ENCODE measurements around the gene LRP2. TPM values are rescaled to one million over a fixed set of nuclear protein-coding genes. Genes with fewer than 3 reads are reported as not detected.
"Not testable (repeated sequence)": the region's sequence is repeated elsewhere in the genome, so short reads cannot be mapped to it uniquely, and the experiment has no call there.

The LRP2 gene
- total RNA-seq, 1 donor from 2014 or later = not detected

DNA sequence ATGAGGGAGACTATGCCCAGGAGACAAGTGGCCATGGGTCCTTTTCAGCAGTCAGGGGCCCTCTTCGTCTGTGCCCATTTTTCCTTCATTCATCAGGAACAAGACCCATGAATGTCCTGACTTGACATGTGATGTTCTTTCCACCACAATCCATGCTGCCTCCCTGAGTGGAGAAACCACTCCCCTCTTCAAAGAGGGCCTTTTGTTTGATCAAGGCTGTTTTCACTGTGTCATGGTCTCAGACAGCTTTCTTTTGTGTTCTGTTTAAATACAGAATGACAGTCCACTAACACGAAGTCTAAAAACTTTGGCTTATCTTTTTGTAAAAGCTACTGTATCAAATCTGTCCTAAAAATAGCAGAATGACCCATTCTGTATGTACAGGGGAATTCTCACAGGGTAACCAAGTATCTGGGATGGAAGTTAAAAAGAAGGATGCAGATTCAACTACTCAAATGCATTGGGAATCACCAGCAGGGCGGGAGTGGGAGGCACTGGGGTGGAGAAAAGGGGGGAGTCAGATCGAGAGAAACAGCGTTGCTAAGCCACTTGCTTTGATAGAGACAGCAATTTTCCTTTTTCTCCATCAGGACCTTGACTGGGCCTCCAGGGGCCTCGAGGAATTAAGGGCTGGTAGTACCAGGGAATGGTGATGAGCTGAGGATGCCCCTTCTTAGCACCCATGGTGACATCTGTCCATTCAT lies 13.9 kb downstream of the LRP2 start:
- DNase-seq (ENCODE audit: low spot score) = no peak

DNA sequence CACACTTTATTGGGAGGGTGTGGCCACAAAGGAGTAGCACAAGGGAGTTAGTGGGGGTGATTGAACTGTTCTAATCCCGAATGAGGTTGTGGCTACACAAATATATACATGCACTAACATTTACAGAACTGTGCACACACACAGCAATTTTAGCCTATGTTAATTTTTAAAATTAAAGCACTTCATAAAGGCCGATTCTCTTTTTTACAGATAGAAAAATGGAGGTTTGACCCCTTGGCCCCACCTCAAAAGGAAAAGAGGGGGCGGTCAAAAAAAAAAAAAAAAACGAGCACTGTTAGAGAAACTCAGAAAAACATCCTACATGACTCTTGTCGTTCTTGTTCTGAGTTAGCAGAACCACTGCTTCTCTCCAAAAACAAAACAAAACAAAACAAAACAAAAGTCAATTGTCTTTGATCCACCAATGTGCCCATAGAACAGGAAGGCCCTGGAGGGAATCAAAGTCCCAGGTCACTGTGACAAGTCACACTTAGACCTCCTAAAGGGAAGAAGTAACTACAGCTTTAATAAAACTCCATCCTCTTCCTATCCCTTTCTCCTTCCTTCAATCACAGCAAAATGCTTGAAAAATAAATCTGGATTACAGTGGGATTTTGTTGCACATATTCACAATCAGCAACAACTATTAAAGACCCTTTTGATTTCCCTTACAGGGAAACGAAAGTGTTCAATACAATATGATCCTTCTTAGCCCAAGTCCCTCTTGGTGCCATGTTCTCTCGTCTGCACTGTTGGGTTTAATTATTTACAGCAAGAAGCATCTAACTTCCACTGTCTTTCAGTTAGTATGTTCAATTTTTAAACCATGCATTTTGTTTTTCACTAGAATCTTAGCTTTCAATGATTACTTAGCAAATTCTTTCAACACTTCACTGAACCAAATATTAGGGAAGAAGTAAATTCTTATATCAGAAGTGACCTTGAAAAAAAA lies 16.6 kb downstream of the LRP2 start:
- no peak for DNase-seq (ENCODE audit: low spot score)

DNA sequence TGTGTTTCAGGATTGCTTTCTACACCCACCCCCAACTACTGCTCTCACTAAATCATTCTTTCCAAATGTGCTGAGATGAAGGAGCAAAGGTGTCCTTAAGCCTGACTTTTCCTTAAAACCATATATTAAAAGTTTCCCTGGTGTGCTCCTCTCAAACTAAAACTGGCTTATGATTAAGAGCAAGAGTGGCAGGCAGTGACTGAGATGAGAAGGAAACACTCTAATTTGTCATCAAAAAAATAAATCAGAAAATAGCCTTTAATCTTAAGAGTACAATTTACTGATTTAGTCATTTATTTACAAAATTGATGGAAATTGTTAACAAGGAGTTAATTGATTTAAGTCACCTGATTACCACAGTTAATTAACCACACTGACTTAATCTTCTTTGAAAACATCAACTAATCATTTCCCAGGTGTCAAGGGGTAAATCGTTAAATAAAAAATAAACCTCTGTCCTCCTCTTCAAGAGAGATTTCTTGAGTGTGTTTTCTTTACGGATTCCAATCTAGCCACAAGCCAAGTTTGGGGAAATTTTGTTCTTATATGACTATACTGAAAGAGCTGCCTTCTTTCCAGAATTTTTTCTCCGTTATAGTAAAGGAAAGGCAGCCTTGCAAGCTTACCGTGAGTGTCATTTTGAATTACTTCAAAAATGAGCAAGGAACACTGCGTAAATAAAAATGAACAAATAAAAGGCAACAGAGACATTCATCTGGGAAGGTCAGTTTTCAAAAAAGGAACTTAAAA lies 17.4 kb downstream of the LRP2 start:
- DNase-seq (ENCODE audit: low spot score) = no peak

DNA sequence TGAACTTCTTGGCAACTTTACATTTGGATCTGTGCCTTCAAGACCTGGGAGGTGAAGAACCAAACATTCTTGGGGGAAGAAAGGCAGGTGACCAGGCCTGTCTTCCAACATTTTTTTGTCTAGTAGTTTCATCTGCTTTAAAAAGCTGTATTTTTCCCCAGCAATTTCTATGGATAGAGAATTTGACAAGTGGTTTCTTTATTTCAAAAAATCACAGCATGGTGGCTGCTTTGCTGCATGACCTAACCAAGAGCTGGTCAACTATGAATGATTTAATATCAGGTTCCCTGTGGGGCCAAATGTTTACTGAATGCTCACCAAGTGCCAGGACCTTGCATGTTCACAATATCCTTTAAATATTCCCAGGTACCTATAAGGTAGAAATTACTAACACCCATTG lies 19.1 kb downstream of the LRP2 start:
- no peak for DNase-seq (ENCODE audit: low spot score)

DNA sequence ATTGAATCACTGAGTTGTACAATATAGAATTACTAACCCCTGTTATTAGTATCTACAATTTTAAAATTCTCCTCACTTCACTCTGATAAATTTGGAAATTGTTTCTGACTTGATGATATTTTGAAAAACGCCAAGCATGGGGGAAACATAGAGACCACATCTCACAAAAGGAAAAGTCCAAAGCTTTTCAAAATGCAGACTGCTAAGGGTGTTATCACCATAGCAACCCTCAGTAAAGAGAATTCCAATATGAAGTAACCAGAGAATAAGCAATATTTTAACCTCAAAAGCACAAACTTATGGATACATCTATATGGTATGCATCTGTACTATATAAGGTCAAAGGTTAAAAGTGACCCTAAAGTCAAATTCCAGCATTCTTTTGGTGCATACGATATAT lies 22.7 kb downstream of the LRP2 start:
- no peak for DNase-seq (ENCODE audit: low spot score)

DNA sequence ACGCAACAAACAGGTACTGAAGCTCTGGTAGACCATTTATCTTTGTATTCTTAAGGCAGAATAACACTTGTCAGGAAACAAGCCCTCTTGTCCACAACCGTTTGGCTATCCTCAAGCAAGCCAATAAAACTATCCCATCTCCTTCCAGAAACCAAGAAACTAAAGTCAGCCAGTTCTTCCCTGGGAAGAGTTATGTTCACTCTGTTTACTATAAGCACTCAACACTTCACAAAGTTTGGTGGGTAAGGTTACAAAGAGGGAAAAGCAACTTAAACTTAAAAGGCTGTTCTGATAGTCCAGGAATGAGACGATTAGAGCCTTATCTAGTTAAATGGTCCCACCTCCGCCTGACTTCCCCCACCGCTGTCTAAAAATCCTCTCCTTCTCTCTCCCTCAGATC lies 25.6 kb downstream of the LRP2 start:
- no peak for DNase-seq (ENCODE audit: low spot score)

DNA sequence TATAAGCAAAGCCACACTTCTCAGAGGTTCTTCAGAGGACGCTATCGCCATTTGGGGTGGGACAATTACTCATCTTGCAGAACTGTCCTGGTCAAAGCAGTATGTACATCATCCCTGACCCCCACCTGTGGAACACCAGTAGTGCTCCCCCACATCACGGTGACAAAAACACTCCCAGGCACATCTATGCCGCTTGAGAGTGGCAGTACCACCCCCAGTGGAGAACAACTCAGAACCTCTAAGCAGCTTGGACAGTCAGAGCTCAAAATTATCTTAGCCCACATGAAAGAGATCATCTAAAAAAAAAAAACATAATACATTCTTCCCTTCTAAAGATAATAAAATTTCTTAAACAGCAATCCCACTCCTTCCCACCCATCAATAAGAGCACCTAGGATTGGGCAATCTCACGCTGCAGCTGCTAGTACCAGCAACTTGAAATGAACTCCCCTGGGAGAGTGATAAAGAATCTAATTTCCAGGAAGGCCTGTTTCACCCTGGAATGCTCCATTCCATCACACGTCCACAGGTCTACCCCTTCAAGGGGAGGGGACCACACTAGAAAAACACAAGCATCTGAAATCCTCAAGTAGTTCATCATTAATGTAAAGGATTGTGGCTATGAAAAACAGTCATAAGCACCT lies 31.7 kb downstream of the LRP2 start:
- no peak for DNase-seq (ENCODE audit: low spot score)

DNA sequence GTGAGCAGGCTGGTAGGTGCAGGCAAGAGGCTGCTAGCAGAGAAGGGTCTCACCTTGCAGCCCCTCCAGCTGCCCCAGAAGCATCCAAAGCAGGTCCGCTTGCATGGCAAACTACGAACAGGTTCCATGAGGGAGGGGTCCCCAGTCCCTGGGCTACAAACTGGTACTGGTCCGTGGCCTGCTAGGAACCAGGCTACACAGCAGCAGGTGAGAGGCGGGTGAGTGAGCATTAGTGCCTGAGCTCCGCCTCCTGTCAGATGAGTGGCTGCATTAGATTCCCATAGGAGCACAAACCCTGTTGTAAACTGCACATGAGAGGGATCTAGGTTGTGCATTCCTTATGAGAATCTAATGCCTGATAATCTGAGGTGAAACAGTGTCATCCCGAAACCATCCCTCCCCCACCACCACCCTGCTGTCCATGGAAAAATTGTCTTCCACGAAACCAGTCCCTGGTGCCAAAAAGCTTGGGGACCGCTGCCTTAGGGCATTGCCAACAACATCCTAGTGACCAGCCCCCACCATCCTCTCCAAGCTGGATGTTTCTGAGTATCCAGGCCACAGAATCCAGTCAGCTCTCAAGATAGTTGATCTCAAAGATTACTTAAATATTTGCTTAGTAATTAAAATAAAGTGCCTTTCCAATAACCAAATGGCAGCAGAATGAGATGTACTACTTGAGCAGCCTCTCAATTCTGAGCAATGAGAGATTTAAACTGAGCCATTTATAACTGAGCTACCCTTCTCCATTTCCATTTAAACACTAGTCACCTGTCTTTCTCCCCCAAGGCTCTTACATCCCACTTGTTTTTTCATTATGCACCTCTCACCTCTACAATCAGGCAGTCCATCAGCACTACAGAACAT lies 32.4 kb downstream of the LRP2 start:
- no peak for DNase-seq (ENCODE audit: low spot score)

DNA sequence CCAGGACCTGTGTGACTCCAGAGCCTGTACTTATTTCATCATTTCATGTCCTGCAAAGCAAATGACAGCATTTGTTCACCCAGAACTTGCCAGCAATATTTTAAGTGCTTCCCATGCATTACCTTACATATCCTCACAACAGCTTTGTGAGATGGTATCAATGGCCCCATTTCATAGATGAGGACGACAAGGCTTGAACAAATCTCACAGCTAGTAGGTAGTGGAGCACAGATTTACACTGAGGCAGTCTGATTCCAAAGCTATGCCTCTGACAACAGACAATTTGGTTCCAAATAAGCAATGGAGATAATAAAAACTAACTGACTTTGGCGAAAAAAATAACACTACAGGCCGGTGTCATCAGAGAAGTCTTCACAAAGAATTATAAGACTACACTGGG lies 33.5 kb downstream of the LRP2 start:
- no peak for DNase-seq (ENCODE audit: low spot score)

DNA sequence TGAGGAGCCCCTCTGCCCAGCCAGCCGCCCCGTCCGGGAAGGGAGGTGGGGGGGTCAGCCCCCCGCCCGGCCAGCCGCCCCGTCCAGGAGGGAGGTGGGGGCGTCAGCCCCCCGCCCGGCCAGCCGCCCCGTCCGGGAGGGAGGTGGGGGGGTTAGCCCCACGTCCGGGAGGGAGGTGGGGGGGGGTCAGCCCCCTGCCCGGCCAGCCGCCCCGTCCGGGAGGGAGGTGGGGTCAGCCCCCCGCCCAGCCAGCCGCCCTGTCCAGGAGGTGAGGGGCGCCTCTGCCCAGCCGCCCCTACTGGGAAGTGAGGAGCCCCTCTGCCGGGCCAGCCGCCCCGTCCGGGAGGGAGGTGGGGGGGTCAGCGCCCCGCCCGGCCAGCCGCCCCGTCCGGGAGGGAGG lies 34.5 kb downstream of the LRP2 start:
- DNase-seq (ENCODE audit: low spot score) = not testable (repeated sequence)

DNA sequence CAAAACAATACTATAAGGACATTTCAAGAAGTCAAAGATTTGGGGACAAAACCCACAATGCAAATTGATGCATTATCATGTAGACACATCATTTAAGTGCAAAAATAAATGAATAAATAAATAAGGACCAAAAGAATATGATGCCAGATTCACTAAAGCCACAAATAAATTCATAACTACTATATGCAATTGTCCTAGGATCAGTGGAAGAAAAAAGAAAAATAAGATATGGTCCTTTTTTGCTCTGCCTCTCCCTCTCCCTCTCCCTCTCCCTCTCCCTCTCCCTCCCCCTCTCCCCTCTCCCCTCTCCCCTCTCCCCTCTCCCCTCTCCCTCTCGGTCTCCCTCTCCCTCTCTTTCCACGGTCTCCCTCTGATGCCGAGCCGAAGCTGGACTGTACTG lies 36.4 kb downstream of the LRP2 start:
- DNase-seq (ENCODE audit: low spot score) = not testable (repeated sequence)

DNA sequence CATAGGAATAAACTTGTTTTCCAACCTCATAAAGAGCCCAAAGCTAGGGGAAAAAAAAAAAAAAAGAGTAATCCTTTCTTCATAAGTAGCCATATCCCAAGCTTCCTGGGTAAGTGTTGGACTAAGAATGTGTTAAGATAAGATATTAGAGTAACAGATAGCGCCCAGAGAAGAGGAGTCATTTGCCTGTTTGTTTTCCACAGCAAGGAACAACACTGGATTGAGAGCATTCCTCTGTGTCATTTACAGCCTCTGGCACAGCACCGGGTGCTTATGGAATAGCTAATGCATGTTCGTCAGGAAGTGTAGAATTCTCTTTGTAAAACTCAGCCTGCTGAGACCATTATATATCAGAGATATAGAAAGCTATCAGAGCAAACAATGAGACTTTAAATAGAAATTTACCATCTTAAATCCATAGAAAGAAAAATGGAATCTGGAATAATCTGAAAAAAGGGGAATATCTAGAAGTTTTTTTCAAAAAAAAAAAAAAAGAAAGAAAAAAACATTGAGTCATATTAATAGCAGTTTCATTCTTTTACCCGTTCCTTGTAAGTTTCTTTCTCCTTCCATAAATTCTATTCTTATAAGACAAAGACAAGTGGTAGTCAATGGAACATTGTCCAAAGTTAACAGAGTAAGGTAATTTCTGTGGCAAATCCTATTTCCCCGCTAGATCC lies 37.6 kb downstream of the LRP2 start:
- no peak for DNase-seq (ENCODE audit: low spot score)

DNA sequence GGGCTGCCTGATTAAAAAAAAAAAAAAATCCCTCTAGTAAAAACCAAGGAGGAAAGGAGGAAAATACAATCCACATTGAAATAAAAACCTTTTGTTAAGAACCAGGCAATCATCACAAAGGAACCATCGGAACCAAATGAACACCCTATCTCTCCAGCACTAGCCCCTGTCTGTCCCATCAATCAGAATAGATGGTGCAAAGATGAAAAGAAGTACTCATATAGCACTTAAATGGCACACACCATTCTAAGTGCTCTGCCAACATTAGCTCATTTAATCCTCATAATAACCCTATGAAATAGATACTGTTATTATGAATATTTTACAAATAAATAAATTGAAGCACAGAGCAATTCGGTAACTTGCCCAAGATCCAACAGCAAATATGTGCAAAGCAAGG lies 38.5 kb downstream of the LRP2 start:
- DNase-seq (ENCODE audit: low spot score) = no peak

DNA sequence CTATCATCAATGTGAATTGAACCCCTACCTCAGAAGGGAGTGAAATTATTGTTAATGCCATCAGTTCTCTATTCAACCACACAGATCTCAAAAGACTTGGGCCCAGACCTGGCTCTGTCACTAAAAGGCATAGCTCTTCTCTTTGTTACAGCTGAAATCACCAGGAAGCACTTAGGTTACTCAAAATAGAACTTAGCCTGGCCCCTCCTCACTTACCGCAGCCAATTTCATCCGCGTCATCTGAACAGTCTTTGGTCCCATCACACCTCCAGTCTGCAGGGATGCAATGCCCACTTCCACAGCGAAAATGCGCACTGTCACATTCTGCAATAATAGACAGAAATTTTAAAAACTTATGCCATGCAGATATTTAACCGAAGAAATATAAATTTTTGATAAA lies 41.8 kb downstream of the LRP2 start:
- DNase-seq (ENCODE audit: low spot score) = no peak

DNA sequence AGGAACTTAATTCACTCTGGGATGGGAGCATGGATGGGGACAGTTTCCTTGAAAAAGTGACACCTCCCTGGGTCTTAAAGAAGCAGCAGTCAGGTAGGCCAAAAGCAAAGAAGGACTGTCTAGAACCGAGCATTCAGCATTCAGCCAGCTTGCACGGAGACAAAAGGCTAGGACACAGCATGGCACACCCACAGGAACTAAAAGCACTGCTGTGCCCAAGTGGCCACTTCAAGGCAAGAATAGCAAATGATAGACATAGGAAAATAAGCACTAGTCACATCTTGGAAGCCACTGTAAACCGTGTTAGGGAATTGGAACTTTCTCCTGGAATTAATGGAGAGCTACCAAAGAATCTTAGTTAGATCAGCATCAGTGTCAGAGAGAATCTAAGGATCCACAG lies 47.0 kb downstream of the LRP2 start:
- DNase-seq (ENCODE audit: low spot score) = no peak

DNA sequence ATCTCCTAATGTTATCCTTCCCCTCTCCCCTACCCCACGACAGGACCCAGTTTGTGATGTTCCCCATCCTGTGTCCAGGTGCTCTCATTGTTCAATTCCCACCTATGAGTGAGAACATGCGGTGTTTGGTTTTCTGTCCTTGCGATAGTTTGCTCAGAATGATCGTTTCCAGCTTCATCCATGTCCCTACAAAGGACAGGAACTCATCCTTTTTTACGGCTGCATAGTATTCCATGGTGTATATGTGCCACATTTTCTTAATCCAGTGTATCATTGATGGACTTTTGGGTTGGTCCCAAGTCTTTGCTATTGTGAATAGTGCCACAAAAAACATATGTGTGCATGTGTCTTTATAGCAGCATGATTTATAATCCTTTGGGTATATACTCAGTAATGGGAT lies 54.0 kb downstream of the LRP2 start:
- DNase-seq (ENCODE audit: low spot score) = not testable (repeated sequence)

DNA sequence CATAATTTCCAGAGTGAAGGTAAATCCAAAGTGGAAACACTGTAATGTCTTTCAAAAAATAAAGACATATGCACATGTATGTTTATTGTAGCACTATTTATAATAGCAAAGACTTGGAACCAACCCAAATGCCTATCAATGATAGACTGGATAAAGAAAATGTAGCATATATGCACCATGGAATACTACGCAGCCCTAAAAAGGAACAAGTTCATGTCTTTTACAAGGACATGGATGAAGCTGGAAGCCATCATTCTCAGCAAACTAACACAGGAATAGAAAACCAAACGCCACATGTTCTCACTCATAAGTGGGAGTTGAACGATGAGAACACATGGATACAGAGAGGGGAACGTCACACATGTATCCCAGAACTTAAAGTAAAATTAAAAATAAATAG lies 57.6 kb downstream of the LRP2 start:
- not testable (repeated sequence) for DNase-seq (ENCODE audit: low spot score)

DNA sequence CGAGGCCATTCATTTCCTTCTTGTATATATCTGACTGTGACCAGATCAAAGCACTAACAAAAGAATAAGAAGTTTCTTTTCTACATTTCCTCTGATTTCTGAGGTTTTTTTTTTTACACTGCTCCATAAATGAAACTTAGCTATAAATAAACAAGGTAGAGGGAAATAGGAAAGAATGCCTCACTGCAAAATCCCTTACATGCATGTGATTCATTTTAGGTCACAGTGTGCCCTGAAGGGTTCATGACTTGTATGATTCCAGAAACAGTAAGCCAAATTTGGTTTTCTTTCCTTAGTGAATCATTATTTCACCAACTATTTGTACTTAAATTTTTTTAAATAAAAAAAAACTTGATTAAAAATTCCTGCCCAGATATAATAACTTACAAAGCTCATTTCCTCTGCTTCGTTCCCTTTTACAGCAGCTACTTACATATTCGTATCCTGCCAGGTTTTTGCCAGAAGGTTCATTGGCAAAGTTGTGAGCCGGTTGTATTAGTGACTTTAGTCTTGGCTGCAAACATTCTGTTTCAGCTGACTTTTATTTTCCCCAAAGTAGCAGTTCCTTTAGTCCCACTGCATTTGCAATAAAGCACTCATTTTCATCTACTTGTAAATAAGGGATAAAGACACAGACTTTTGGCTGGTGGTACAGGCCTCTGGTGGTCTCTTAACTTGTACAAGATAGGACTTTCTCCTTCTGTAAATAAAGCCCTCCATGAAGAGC lies 58.6 kb downstream of the LRP2 start:
- no peak for DNase-seq (ENCODE audit: low spot score)

DNA sequence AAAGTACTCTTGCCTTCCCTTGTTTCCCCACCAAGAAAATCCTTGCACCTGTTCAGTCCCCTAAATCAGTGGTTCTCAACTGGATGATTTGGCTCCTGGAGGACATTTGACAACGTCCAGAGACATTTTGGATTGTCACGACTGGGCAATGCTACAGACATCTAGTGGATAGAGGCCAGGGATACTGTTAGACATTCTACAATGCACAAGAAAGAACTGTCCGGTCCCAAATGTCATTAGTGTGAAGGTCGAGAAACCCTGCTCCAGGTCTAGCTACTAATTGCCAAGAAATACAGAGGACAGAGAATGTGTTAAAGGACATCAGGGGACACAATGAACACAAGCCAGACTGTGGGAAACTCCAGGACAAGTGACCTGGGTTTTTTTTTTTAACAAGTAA lies 60.0 kb downstream of the LRP2 start:
- no peak for DNase-seq (ENCODE audit: low spot score)
